ENCODE measurements around the gene RNF182.

- no peak for TF ChIP-seq CTCF (IDR thresholded peaks at IDR 0.05)
- TF ChIP-seq REST (IDR thresholded peaks at IDR 0.05; ENCODE audit: low read depth, low read length): no peak
- no peak for TF ChIP-seq ZBTB33 (IDR thresholded peaks at IDR 0.05; ENCODE audit: borderline replicate concordance, low read depth)
- no peak for TF ChIP-seq TAF1 (IDR thresholded peaks at IDR 0.05; ENCODE audit: borderline replicate concordance, low read depth, low read length)
- TF ChIP-seq POLR2AphosphoS5 (IDR thresholded peaks at IDR 0.05; ENCODE audit: low read depth, low read length): no peak
Measured at GRCh38 chr6:13998356-13998755, 73.6 kb downstream of the RNF182 start.
